Measurements from ENCODE around the gene PACS1.

PACS1 gene

DNA sequence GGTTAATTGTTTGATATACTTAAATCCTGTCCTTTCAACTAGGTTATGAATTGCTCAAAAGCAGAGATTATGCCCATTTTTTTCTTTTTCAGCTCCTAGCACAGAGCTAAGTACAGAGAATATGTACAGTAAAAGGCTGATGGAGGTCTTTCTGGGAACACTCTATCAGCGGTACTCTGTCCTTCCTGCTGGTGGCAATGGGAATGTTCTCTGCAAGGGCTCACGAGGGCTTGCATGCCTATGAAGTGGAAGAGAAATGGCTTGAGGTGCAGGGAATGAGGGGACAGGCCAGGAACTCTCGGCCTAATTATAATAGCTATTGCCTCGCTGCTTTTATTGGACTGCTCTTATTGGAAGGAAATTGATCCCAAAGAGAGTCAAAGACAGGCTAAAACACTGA lies 114.7 kb downstream of the PACS1 start:
- no peak overlapping the region for H3K4me3 ChIP-seq (ENCODE audit: low read length)
- peaks cover 4% of the 10 kb centered on the region for H3K79me1 ChIP-seq (ENCODE audit: low read length)
- no peaks in the 10 kb centered on the region for H3K36me3 ChIP-seq (ENCODE audit: control insufficient read depth, insufficient read depth, low read length)
- no peak overlapping the region for H3K27ac ChIP-seq (ENCODE audit: low read depth, low read length)
- no peak overlapping the region for H3K23ac ChIP-seq (ENCODE audit: low read length)
- no peak overlapping the region for H3K4ac ChIP-seq (ENCODE audit: low read depth, low read length)
- no CpG with 5 or more reads among the region's 4 CpGs for WGBS (ENCODE audit: extremely low coverage, insufficient coverage, low lambda C conversion rate)
- H3K4me1 ChIP-seq (ENCODE audit: control insufficient read depth, low read depth, low read length): no peaks in the 10 kb centered on the region
- H4K8ac ChIP-seq (ENCODE audit: low read depth, low read length): no peak overlapping the region
- H3K56ac ChIP-seq (ENCODE audit: low read length): no peak overlapping the region
- H2BK5ac ChIP-seq (ENCODE audit: low read length): no peak overlapping the region
- H3K9ac ChIP-seq (ENCODE audit: low read length): no peak overlapping the region
- no peak overlapping the region for H3K4me2 ChIP-seq (ENCODE audit: low read length)
- H3K27me3 ChIP-seq (ENCODE audit: insufficient read depth, low read length, poor library complexity): no peaks in the 10 kb centered on the region
- H2AK5ac ChIP-seq (ENCODE audit: low read length): no peak overlapping the region
- H2BK120ac ChIP-seq (ENCODE audit: low read depth, low read length): no peak overlapping the region
- H2BK15ac ChIP-seq (replicated peaks; ENCODE audit: low read depth): no peak overlapping the region
- no peak overlapping the region for H3K18ac ChIP-seq (ENCODE audit: low read length)
- H3K79me2 ChIP-seq (ENCODE audit: control insufficient read depth, insufficient read depth, low read length): no peaks in the 10 kb centered on the region
- H4K5ac ChIP-seq (ENCODE audit: low read length): no peak overlapping the region
- DNase-seq: peak; percentile 34

DNA sequence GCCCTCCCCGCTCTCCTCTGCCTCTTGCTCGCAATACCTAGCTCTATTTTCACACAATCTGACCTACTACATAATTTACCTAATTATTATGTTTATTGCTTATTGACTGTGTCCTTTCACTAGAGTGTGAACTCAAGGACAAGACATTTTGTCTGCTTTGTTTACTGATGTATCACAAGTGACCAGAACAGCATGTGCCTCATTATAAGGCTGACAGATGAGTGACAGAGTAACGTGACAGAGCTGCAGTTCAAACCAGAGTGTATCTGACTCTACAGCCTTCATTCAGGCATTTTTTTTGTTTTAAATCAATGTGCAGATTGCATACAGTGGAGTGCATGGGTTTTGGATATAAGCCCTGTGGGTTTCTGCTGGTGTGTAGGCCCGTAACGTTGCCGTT lies 116.4 kb downstream of the PACS1 start:
- no peak overlapping the region for H2BK5ac ChIP-seq (ENCODE audit: low read length)
- no peak overlapping the region for H3K23ac ChIP-seq (ENCODE audit: low read length)
- H4K5ac ChIP-seq (ENCODE audit: low read length): no peak overlapping the region
- H3K79me2 ChIP-seq (ENCODE audit: control insufficient read depth, insufficient read depth, low read length): no peaks in the 10 kb centered on the region
- DNase-seq: no peak
- peaks cover 4% of the 10 kb centered on the region for H3K79me1 ChIP-seq (ENCODE audit: low read length)
- no peak overlapping the region for H2BK15ac ChIP-seq (replicated peaks; ENCODE audit: low read depth)
- H3K56ac ChIP-seq (ENCODE audit: low read length): no peak overlapping the region
- no peak overlapping the region for H2AK5ac ChIP-seq (ENCODE audit: low read length)
- no peaks in the 10 kb centered on the region for H3K36me3 ChIP-seq (ENCODE audit: control insufficient read depth, insufficient read depth, low read length)
- H3K4me3 ChIP-seq (ENCODE audit: low read length): no peak overlapping the region
- no peak overlapping the region for H3K27ac ChIP-seq (ENCODE audit: low read depth, low read length)
- no peak overlapping the region for H2BK120ac ChIP-seq (ENCODE audit: low read depth, low read length)
- H3K18ac ChIP-seq (ENCODE audit: low read length): no peak overlapping the region
- no peaks in the 10 kb centered on the region for H3K4me1 ChIP-seq (ENCODE audit: control insufficient read depth, low read depth, low read length)
- H3K27me3 ChIP-seq (ENCODE audit: insufficient read depth, low read length, poor library complexity): no peaks in the 10 kb centered on the region
- no peak overlapping the region for H3K4ac ChIP-seq (ENCODE audit: low read depth, low read length)
- no CpG with 5 or more reads among the region's 6 CpGs for WGBS (ENCODE audit: extremely low coverage, insufficient coverage, low lambda C conversion rate)
- no peak overlapping the region for H4K8ac ChIP-seq (ENCODE audit: low read depth, low read length)
- no peak overlapping the region for H3K9ac ChIP-seq (ENCODE audit: low read length)
- H3K4me2 ChIP-seq (ENCODE audit: low read length): no peak overlapping the region

DNA sequence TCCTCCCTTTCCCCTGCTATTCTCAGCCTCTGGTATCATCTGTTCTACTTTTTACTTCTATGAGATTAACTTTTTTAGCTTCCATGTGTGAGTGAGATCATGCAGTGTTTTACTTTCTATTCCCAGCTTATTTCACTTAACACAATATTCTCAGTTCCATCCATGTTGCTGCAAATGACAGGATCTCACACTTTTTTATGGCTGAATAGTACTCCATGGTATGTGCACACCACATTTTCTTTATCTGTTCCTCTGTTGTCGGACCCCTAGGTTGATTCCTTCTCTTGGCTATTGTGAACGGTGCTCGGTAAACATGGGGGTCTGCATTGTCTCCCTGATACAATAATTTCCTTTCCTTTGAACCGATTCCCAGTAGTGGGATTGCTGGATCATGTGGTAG lies 117.4 kb downstream of the PACS1 start:
- peaks cover 2% of the 10 kb centered on the region for H3K79me1 ChIP-seq (ENCODE audit: low read length)
- H3K56ac ChIP-seq (ENCODE audit: low read length): no peak overlapping the region
- H2BK5ac ChIP-seq (ENCODE audit: low read length): no peak overlapping the region
- H3K36me3 ChIP-seq (ENCODE audit: control insufficient read depth, insufficient read depth, low read length): no peaks in the 10 kb centered on the region
- H2AK5ac ChIP-seq (ENCODE audit: low read length): no peak overlapping the region
- H3K79me2 ChIP-seq (ENCODE audit: control insufficient read depth, insufficient read depth, low read length): no peaks in the 10 kb centered on the region
- H2BK15ac ChIP-seq (replicated peaks; ENCODE audit: low read depth): no peak overlapping the region
- no peak overlapping the region for H3K4me3 ChIP-seq (ENCODE audit: low read length)
- no peak overlapping the region for H3K18ac ChIP-seq (ENCODE audit: low read length)
- DNase-seq: no peak
- no CpG with 5 or more reads among the region's 4 CpGs for WGBS (ENCODE audit: extremely low coverage, insufficient coverage, low lambda C conversion rate)
- no peaks in the 10 kb centered on the region for H3K27me3 ChIP-seq (ENCODE audit: insufficient read depth, low read length, poor library complexity)
- H3K23ac ChIP-seq (ENCODE audit: low read length): no peak overlapping the region
- no peak overlapping the region for H3K4me2 ChIP-seq (ENCODE audit: low read length)
- H3K9ac ChIP-seq (ENCODE audit: low read length): no peak overlapping the region
- no peak overlapping the region for H3K27ac ChIP-seq (ENCODE audit: low read depth, low read length)
- H4K8ac ChIP-seq (ENCODE audit: low read depth, low read length): no peak overlapping the region
- no peak overlapping the region for H4K5ac ChIP-seq (ENCODE audit: low read length)
- no peaks in the 10 kb centered on the region for H3K4me1 ChIP-seq (ENCODE audit: control insufficient read depth, low read depth, low read length)
- H2BK120ac ChIP-seq (ENCODE audit: low read depth, low read length): no peak overlapping the region
- no peak overlapping the region for H3K4ac ChIP-seq (ENCODE audit: low read depth, low read length)

DNA sequence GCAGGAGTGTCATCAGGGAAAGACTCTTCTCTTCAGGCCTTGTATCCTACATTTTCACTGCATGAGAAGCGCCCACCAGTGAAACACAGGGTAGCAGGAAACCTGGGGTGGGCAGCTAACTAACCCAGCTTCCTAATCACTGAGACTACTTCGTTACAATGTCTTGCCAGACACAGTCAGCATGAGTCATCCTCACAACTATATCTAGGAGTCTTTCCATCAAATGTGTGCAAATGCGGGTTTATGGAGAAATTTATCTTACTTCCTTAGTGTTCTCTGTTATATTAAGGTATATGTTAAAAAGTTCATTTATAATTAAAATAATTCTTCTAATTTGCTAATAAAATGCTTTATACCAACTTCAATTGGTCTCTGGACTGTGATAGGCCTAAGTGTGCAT lies 118.5 kb downstream of the PACS1 start:
- Histone ChIP-seq H3K36me3 (ENCODE audit: control insufficient read depth, insufficient read depth, low read length) (no peaks in the 10 kb centered on the region), H3K56ac (ENCODE audit: low read length) (no peak overlapping the region), H3K18ac (ENCODE audit: low read length) (no peak overlapping the region), H3K79me2 (ENCODE audit: control insufficient read depth, insufficient read depth, low read length) (no peaks in the 10 kb centered on the region), H3K79me1 (ENCODE audit: low read length) (peaks cover 2% of the 10 kb centered on the region), H3K4me3 (ENCODE audit: low read length) (no peak overlapping the region), H4K5ac (ENCODE audit: low read length) (no peak overlapping the region), H3K27me3 (ENCODE audit: insufficient read depth, low read length, poor library complexity) (no peaks in the 10 kb centered on the region), H3K23ac (ENCODE audit: low read length) (no peak overlapping the region), H2BK5ac (ENCODE audit: low read length) (no peak overlapping the region), H2AK5ac (ENCODE audit: low read length) (no peak overlapping the region), H3K4me2 (ENCODE audit: low read length) (no peak overlapping the region), H3K27ac (ENCODE audit: low read depth, low read length) (no peak overlapping the region), H3K4me1 (ENCODE audit: control insufficient read depth, low read depth, low read length) (no peaks in the 10 kb centered on the region), H2BK15ac (replicated peaks; ENCODE audit: low read depth) (no peak overlapping the region), H4K8ac (ENCODE audit: low read depth, low read length) (no peak overlapping the region), H3K9ac (ENCODE audit: low read length) (no peak overlapping the region), H3K4ac (ENCODE audit: low read depth, low read length) (no peak overlapping the region), H2BK120ac (ENCODE audit: low read depth, low read length) (no peak overlapping the region)
- no peak for DNase-seq
- WGBS (ENCODE audit: extremely low coverage, insufficient coverage, low lambda C conversion rate): no CpG with 5 or more reads among the region's 3 CpGs

DNA sequence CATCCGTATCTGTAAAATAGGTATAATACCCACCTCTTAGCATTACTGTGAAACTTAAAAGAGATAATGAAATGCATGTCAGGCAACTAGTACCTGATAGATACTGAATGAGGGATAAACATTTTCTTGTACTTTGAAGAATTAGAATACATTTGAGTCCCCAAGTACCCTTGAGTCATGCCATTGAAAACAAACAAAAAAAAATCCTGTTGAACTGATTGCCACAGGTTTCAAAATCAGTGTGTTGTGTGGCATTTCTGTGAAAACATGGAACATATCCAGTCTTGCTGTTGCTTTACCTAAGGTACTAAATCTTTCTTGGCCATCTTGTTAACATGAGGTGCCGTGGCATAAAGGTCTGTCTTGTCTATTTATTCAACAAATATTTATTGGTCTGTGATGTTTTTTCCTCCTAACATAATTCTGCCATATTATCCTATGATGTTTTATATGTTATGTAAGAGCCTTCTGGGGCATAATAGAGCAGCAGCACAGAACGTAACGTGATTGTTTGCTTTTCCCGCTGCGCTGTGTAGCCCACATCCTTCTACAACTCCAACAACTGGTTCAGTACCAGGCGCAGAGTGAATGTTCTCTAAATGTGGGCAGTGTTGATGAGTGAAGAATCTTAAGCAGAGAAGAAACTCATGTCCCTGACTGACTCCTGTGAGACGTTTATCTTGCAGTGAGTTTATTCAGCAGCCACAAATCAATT lies 119.1 kb downstream of the PACS1 start:
- Histone ChIP-seq H3K27me3 (ENCODE audit: insufficient read depth, low read length, poor library complexity) (no peaks in the 10 kb centered on the region), H3K36me3 (ENCODE audit: control insufficient read depth, insufficient read depth, low read length) (no peaks in the 10 kb centered on the region), H4K8ac (ENCODE audit: low read depth, low read length) (no peak overlapping the region), H3K9ac (ENCODE audit: low read length) (no peak overlapping the region), H2BK15ac (replicated peaks; ENCODE audit: low read depth) (no peak overlapping the region), H3K27ac (ENCODE audit: low read depth, low read length) (no peak overlapping the region), H3K23ac (ENCODE audit: low read length) (no peak overlapping the region), H2AK5ac (ENCODE audit: low read length) (no peak overlapping the region), H3K79me1 (ENCODE audit: low read length) (peaks cover 2% of the 10 kb centered on the region), H3K18ac (ENCODE audit: low read length) (no peak overlapping the region), H3K4ac (ENCODE audit: low read depth, low read length) (no peak overlapping the region), H3K4me1 (ENCODE audit: control insufficient read depth, low read depth, low read length) (no peaks in the 10 kb centered on the region), H3K4me2 (ENCODE audit: low read length) (no peak overlapping the region), H4K5ac (ENCODE audit: low read length) (no peak overlapping the region), H3K79me2 (ENCODE audit: control insufficient read depth, insufficient read depth, low read length) (no peaks in the 10 kb centered on the region), H2BK120ac (ENCODE audit: low read depth, low read length) (no peak overlapping the region), H2BK5ac (ENCODE audit: low read length) (no peak overlapping the region), H3K56ac (ENCODE audit: low read length) (no peak overlapping the region), H3K4me3 (ENCODE audit: low read length) (no peak overlapping the region)
- DNase-seq: no peak
- WGBS (ENCODE audit: extremely low coverage, insufficient coverage, low lambda C conversion rate): no CpG with 5 or more reads among the region's 8 CpGs

DNA sequence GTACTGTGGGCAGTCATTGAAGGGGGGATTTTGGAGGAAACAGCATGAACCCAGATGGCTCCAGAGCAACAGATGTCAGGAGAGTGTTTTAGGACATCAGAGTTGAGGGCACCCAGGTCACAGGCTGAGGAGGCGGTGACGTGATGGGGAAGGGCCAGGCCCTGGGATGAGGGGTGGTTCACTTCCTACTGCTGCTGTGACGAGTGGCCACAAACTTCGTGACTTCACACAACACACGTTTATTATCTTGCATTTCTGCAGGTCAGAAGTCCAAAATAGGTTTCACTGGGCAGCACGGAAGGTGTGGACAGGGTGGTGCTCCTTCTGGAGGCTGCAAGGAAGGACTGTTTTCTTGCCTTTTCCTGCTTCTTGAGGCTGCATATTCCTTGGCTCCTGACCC lies 120.7 kb downstream of the PACS1 start:
- Histone ChIP-seq H2BK15ac (replicated peaks; ENCODE audit: low read depth) (no peak overlapping the region), H3K4me1 (ENCODE audit: control insufficient read depth, low read depth, low read length) (no peaks in the 10 kb centered on the region), H3K9ac (ENCODE audit: low read length) (no peak overlapping the region), H3K79me1 (ENCODE audit: low read length) (peaks cover 2% of the 10 kb centered on the region), H3K18ac (ENCODE audit: low read length) (no peak overlapping the region), H3K79me2 (ENCODE audit: control insufficient read depth, insufficient read depth, low read length) (no peaks in the 10 kb centered on the region), H2AK5ac (ENCODE audit: low read length) (no peak overlapping the region), H3K56ac (ENCODE audit: low read length) (no peak overlapping the region), H3K23ac (ENCODE audit: low read length) (no peak overlapping the region), H3K4me3 (ENCODE audit: low read length) (no peak overlapping the region), H2BK5ac (ENCODE audit: low read length) (no peak overlapping the region), H3K4me2 (ENCODE audit: low read length) (no peak overlapping the region), H3K36me3 (ENCODE audit: control insufficient read depth, insufficient read depth, low read length) (peaks cover 1% of the 10 kb centered on the region), H2BK120ac (ENCODE audit: low read depth, low read length) (no peak overlapping the region), H3K4ac (ENCODE audit: low read depth, low read length) (no peak overlapping the region), H3K27ac (ENCODE audit: low read depth, low read length) (no peak overlapping the region), H3K27me3 (ENCODE audit: insufficient read depth, low read length, poor library complexity) (no peaks in the 10 kb centered on the region), H4K8ac (ENCODE audit: low read depth, low read length) (no peak overlapping the region), H4K5ac (ENCODE audit: low read length) (no peak overlapping the region)
- no peak for DNase-seq
- WGBS (ENCODE audit: extremely low coverage, insufficient coverage, low lambda C conversion rate): no CpG with 5 or more reads among the region's 6 CpGs

All from mesendoderm (in vitro differentiated cells).